Activated T-helper 17 cell treated with anti-CD3 and anti-CD28 coated beads, Interleukin-2, amount 50 U/mL, for 72 hours (primary cell): ENCODE data around the gene SNRPD2. TPM values are rescaled to one million over a fixed set of nuclear protein-coding genes. Genes with fewer than 3 reads are reported as not detected.

Source experiments
- total RNA-seq, 2 donors: library from RNA; stranded (reverse); gene quantifications; one replicate each; pipeline ENCODE4 v1.2.3, GENCODE V29; 2022

SNRPD2 gene
- total RNA-seq, 2 donors from 2014 or later = 544 to 752 TPM

Other genes with a start within 250 kb of the SNRPD2 start
- gene FOSB, start 224.0 kb downstream of the SNRPD2 start, total RNA-seq = 10 to 100 TPM; 20.7 to 39.2 TPM
- gene RTN2, start 194.9 kb downstream of the SNRPD2 start, total RNA-seq = 1 to 10 TPM; 5.3 to 8.6 TPM
- 1 to 10 TPM; 4.3 to 5.2 TPM for gene PPM1N, start 193.5 kb downstream of the SNRPD2 start, total RNA-seq
- 100 to 1,000 TPM; 151 to 196 TPM for gene VASP, start 184.5 kb downstream of the SNRPD2 start, total RNA-seq
- 10 to 100 TPM; 18.7 to 20.6 TPM for gene OPA3, start 107.2 kb downstream of the SNRPD2 start, total RNA-seq
- gene GPR4, start 89.7 kb downstream of the SNRPD2 start, total RNA-seq = under 1 TPM in 1 of 2 donors, not detected in 1; 0.13 TPM
- gene EML2, start 52.6 kb downstream of the SNRPD2 start, total RNA-seq = 100 to 1,000 TPM; 117 to 184 TPM
- 10 to 100 TPM in 1 of 2 donors, 1 to 10 TPM in 1; 7.5 to 32.3 TPM for gene GIPR, start 23.7 kb downstream of the SNRPD2 start, total RNA-seq
- 10 to 100 TPM; 13.6 to 15.5 TPM for gene QPCTL, start 713 bp upstream of the SNRPD2 start, total RNA-seq
- 10 to 100 TPM; 39.4 to 44.3 TPM for gene FBXO46, start 38.9 kb upstream of the SNRPD2 start, total RNA-seq
- gene MEIOSIN, start 41.5 kb upstream of the SNRPD2 start, total RNA-seq = under 1 TPM in 1 of 2 donors, not detected in 1; 0.37 TPM
- 1 to 10 TPM; 1.2 to 2.4 TPM for gene SIX5, start 77.3 kb upstream of the SNRPD2 start, total RNA-seq
- gene DMPK, start 90.5 kb upstream of the SNRPD2 start, total RNA-seq = 10 to 100 TPM; 18.1 to 24.6 TPM
- 10 to 100 TPM; 33.1 to 38.9 TPM for gene DMWD, start 100.9 kb upstream of the SNRPD2 start, total RNA-seq
- under 1 TPM; 0.26 to 0.40 TPM for gene RSPH6A, start 123.4 kb upstream of the SNRPD2 start, total RNA-seq
- 100 to 1,000 TPM in 1 of 2 donors, 10 to 100 TPM in 1; 98.2 to 122 TPM for gene SYMPK, start 171.2 kb upstream of the SNRPD2 start, total RNA-seq
- gene FOXA3, start 172.4 kb upstream of the SNRPD2 start, total RNA-seq = 1 to 10 TPM in 1 of 2 donors, under 1 TPM in 1; 0.32 to 1.9 TPM
- gene IRF2BP1, start 194.2 kb upstream of the SNRPD2 start, total RNA-seq = 10 to 100 TPM; 13.5 to 16.4 TPM
- 1 to 10 TPM; 7.4 to 7.6 TPM for gene MYPOP, start 210.7 kb upstream of the SNRPD2 start, total RNA-seq
- gene NANOS2, start 222.8 kb upstream of the SNRPD2 start, total RNA-seq = not detected